ENCODE results near the gene RAD51D.

- TF ChIP-seq CTCF (IDR thresholded peaks at IDR 0.05) (no peak), POLR2A (IDR thresholded peaks at IDR 0.05; ENCODE audit: low read depth) (no peak)
Measured at GRCh38 chr17:35152421-35153140, 32.9 kb upstream of the RAD51D start.
